MM.1S (cell line): ENCODE measurements around the gene USB1.

ENCODE experiments used
- DNase-seq: peaks from one replicate; pipeline ENCODE4 v3.0.0-alpha.2; 2015
- H2AFZ ChIP-seq: fragments of 300-600 bp; sonication (generic); 2 replicates; pipeline ENCODE4 v1.6.0; 2016; ENCODE audit warnings: antibody characterized with exemption, low read length
- H3F3A ChIP-seq: fragments of 300-600 bp; sonication (generic); 2 replicates; pipeline ENCODE4 v1.6.1; 2016; ENCODE audit warnings: mild to moderate bottlenecking, antibody characterized with exemption, low read length, moderate library complexity, mixed read lengths; ENCODE audit not compliant: insufficient read depth
- H3K27ac ChIP-seq: fragments of 300-600 bp; sonication (generic); 2 replicates; pipeline ENCODE4 v1.5.1; 2016; ENCODE audit warnings: mild to moderate bottlenecking, low read length
- H3K27me3 ChIP-seq: fragments of 300-600 bp; sonication (generic); replicated peaks from 2 replicates; pipeline ENCODE4 v1.6.0; 2016; ENCODE audit warnings: low read length; ENCODE audit not compliant: insufficient read depth
- H3K36me3 ChIP-seq: fragments of 300-600 bp; sonication (generic); replicated peaks from 2 replicates; pipeline ENCODE4 v1.6.1; 2016; ENCODE audit warnings: mild to moderate bottlenecking, low read length, mixed read lengths; ENCODE audit not compliant: insufficient read depth
- H3K4me1 ChIP-seq: fragments of 300-600 bp; sonication (generic); 2 replicates; pipeline ENCODE4 v1.6.1; 2016; ENCODE audit warnings: low read length, mixed read lengths
- H3K4me2 ChIP-seq: fragments of 300-600 bp; sonication (generic); 2 replicates; pipeline ENCODE4 v1.6.0; 2016; ENCODE audit warnings: low read depth, low read length
- H3K4me3 ChIP-seq: fragments of 300-600 bp; sonication (generic); 2 replicates; pipeline ENCODE4 v1.5.1; 2016; ENCODE audit warnings: low read length, mixed read lengths
- H3K79me2 ChIP-seq: fragments of 300-600 bp; sonication (generic); 2 replicates; pipeline ENCODE4 v1.6.1; 2016; ENCODE audit warnings: mixed run types, low read length, mixed read lengths
- H3K9ac ChIP-seq: fragments of 300-600 bp; sonication (generic); 2 replicates; pipeline ENCODE4 v1.6.1; 2016; ENCODE audit warnings: low read length, mixed read lengths
- H3K9me2 ChIP-seq: fragments of 300-600 bp; sonication (generic); replicated peaks from 2 replicates; pipeline ENCODE4 v1.6.1; 2016; ENCODE audit warnings: mild to moderate bottlenecking, low read length, mixed read lengths; ENCODE audit not compliant: insufficient read depth
- H3K9me3 ChIP-seq: fragments of 300-600 bp; sonication (generic); replicated peaks from 2 replicates; pipeline ENCODE4 v1.6.1; 2016; ENCODE audit warnings: mild to moderate bottlenecking, low read length, mixed read lengths; ENCODE audit not compliant: insufficient read depth
- H4K20me1 ChIP-seq: fragments of 300-600 bp; sonication (generic); 2 replicates; pipeline ENCODE4 v1.6.1; 2016; ENCODE audit warnings: mild to moderate bottlenecking, low read length, moderate library complexity, mixed read lengths; ENCODE audit not compliant: insufficient read depth
- CTCF ChIP-seq: fragments of 300-600 bp; sonication (generic); IDR thresholded peaks from 2 replicates; pipeline ENCODE4 v1.5.1; 2016; ENCODE audit warnings: antibody characterized with exemption, low read length, mixed read lengths
- EZH2 ChIP-seq: fragments of 300-600 bp; sonication (generic); optimal IDR thresholded peaks from 2 replicates; pipeline ENCODE3; 2017; ENCODE audit warnings: low read depth, mild to moderate bottlenecking, antibody characterized with exemption, low read length, mixed read lengths
- EZH2phosphoT487 ChIP-seq: fragments of 300-600 bp; sonication (generic); IDR thresholded peaks from 2 replicates; pipeline ENCODE4 v1.6.1; 2018; ENCODE audit warnings: antibody characterized with exemption, low read length

Gene USB1

GRCh38 chr16:57996406-57997175, 4.6 kb upstream of the USB1 start:
- no peaks in the 10 kb centered on the region for H3K9me3 ChIP-seq
- TF ChIP-seq EZH2phosphoT487, result no peak
- TF ChIP-seq EZH2, result no peak
- TF ChIP-seq CTCF, result no peak
- H3K27ac ChIP-seq, result no peak overlapping the region
- no peaks in the 10 kb centered on the region; the same call in 1 of the 2 replicates for H4K20me1 ChIP-seq
- H3K4me2 ChIP-seq, result no peak overlapping the region
- H3K9ac ChIP-seq, result no peak overlapping the region
- DNase-seq, result no peak
- no peak overlapping the region for H2AFZ ChIP-seq
- H3K9me2 ChIP-seq, result no peaks in the 10 kb centered on the region
- no peak overlapping the region for H3K4me3 ChIP-seq
- no peaks in the 10 kb centered on the region for H3K27me3 ChIP-seq
- peaks cover 14% of the 10 kb centered on the region for H3F3A ChIP-seq
- H3K36me3 ChIP-seq, result no peaks in the 10 kb centered on the region
- H3K4me1 ChIP-seq, result peaks cover 14% of the 10 kb centered on the region
- H3K79me2 ChIP-seq, result peaks cover 15% of the 10 kb centered on the region

- H3K27ac ChIP-seq, result no peak overlapping the region
- H3K4me1 ChIP-seq, result peaks cover 19% of the 10 kb centered on the region
- TF ChIP-seq CTCF (no peak), EZH2 (no peak), EZH2phosphoT487 (no peak)
- H2AFZ ChIP-seq, result no peak overlapping the region
- H3K79me2 ChIP-seq, result peaks cover 15% of the 10 kb centered on the region
- DNase-seq, result no peak
- no peaks in the 10 kb centered on the region; the same call in 1 of the 2 replicates for H4K20me1 ChIP-seq
- H3K27me3 ChIP-seq, result no peaks in the 10 kb centered on the region
- no peaks in the 10 kb centered on the region for H3K9me3 ChIP-seq
- peaks cover 14% of the 10 kb centered on the region for H3F3A ChIP-seq
- H3K9me2 ChIP-seq, result no peaks in the 10 kb centered on the region
- H3K9ac ChIP-seq, result no peak overlapping the region
- H3K4me2 ChIP-seq, result no peak overlapping the region
- no peaks in the 10 kb centered on the region for H3K36me3 ChIP-seq
- no peak overlapping the region for H3K4me3 ChIP-seq
Measured at GRCh38 chr16:57997176-57997527, 4.1 kb upstream of the USB1 start.

DNA sequence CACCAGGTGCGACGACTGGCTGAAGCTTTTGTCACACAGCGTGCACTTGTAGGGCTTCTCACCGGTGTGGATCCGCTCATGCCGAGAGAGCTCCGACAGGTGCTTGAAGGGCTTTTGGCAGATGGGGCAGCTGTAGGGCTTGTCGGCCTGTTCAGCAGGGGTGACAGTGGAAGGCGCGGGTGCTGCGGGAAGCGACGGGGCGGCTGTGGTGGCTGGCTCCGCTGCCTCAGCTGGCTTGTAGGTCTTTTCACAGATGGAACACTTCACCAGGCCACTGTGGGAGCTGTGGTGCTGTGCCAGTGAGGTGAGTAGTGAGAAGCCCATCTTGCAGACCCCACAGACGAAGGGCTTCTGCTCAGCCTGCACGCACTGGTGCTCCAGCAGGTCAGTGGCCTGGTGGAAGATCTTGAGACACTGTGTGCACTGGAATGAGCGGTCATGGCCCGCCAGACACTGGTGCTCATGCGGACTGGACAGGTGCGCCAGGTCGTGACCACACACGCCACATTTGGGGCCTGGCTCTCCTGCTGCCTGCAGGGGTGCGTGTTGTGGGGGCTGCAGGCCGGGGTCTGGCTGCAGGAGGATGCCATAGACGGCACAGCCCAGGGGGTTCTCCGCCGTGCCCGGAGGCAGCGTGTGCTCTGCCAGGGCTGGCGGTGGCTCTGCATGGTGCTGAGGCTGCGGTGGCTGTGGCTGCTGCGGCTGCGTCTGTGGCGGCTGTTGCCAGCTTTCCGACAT, 3.5 kb upstream of the USB1 start:
- H3K27ac ChIP-seq, result no peak overlapping the region
- H3K27me3 ChIP-seq, result no peaks in the 10 kb centered on the region
- H3K9ac ChIP-seq, result no peak overlapping the region
- DNase-seq, result no peak
- H3K4me2 ChIP-seq, result no peak overlapping the region
- no peaks in the 10 kb centered on the region for H3K36me3 ChIP-seq
- no peak overlapping the region for H2AFZ ChIP-seq
- no peaks in the 10 kb centered on the region; the same call in 1 of the 2 replicates for H4K20me1 ChIP-seq
- H3K4me3 ChIP-seq, result no peak overlapping the region
- H3K79me2 ChIP-seq, result peaks cover 15% of the 10 kb centered on the region
- H3K9me3 ChIP-seq, result no peaks in the 10 kb centered on the region
- no peaks in the 10 kb centered on the region for H3K9me2 ChIP-seq
- peaks cover 14% of the 10 kb centered on the region for H3F3A ChIP-seq
- H3K4me1 ChIP-seq, result peaks cover 19% of the 10 kb centered on the region
- TF ChIP-seq EZH2 (no peak), CTCF (no peak), EZH2phosphoT487 (no peak)
